ENCODE results near the gene MAP3K9. TPM values are rescaled to one million over a fixed set of nuclear protein-coding genes. Genes with fewer than 3 reads are reported as not detected.

MAP3K9 gene
- total RNA-seq, 1 donor = 0.27 TPM

DNA sequence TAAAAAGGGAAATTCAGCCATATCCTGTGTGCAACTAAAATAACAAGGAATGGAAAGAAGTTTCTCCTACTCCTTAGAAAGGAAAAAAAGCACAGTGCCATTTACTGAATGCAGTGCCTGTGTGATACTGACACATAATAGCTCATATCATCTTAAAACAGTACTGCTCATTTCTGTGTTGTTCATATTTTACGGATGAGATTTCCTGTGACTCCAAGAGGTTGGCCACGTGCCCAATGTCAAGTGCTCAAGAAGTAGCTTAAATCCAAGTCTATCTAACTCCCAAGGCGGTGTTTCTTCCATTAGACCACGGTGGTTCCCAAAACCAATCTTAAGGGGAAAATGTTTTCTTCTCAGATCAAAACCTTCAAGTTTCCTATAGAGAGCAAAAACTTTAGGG, 20.0 kb downstream of the MAP3K9 start:
- DNase-seq (ENCODE audit: low read depth in 2 of 3, low spot score in 2 of 3) = no peak

DNA sequence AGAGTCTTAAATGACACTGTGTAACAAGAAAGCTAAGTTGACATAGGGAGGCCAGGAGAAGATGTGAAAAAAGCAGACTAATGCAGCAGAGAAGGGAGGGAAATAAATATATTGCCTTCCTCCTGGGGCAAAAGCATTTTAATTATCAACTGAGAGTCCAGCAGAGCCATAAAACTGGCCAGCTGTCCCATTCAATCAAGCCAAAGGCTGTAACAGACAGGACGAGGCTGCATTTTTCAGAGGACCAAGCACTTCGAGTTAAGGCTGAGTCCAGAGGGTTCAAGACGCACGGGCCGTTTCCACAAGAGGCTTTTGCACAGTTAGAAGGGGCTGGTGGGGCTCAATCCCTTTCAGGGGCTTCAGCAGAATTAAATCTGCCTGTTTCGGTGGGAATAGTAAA, 20.4 kb downstream of the MAP3K9 start:
- DNase-seq (ENCODE audit: low read depth in 2 of 3, low spot score in 2 of 3) = no peak

DNA sequence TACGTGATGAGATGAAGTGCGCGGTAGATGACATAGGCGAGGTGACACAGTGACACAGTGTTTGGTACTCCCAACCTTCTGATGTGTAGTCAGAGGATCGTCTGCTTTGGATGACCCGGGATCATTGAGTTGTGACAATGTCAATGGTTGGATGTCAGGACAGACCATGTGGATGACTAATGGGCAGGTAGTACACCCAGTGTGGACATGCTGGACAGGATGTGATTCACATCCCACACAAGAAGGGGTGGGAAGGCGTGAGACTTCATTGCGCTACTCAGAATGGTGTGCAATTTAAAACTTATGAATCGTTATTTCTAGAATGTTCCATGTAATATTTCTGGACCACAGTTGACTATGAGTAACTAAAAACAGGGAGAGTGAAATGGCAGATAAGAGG, 23.8 kb downstream of the MAP3K9 start:
- DNase-seq (ENCODE audit: low read depth in 2 of 3, low spot score in 2 of 3) = no peak

DNA sequence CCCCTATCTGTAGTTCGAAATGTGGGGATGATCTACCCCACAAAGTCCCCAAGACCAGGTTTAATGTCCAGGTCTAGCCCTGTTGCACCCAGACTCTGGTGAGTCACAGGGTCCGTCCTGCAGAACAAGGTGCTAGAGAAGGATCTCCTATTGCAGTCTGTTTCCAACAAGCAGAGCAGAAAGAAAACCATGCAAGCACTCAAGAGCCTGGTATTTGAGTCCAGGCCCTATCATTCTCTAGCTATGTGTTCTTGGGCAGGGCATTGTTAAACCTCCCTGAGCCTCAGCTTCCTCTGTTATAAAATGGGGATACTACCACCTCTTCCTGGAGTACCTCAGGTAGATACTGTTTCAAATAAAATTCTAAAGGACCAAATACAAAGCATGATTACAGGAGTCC, 24.4 kb downstream of the MAP3K9 start:
- no peak for DNase-seq (ENCODE audit: low read depth in 2 of 3, low spot score in 2 of 3)

DNA sequence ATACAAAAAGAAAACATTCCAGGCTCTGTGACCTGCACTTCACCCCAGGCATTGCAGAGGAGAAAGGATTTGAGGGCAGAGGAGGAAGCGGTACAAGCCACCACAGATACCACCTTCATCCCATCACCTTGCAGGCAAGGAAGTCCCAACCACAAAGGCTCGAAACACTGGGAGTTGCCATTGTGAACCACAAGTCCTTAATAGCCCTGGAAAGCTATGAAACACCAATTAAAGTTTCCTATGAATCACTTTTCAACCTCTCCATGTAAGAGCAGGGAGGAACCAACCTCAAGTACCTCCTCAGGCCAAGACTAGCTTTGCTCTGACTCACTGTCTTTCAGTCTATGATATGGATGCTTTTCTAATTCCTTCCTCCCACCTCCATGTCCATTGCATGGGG, 27.0 kb downstream of the MAP3K9 start:
- DNase-seq (ENCODE audit: low read depth in 2 of 3, low spot score in 2 of 3) = peak in 2 of 3 donors; percentile 71 to 84

DNA sequence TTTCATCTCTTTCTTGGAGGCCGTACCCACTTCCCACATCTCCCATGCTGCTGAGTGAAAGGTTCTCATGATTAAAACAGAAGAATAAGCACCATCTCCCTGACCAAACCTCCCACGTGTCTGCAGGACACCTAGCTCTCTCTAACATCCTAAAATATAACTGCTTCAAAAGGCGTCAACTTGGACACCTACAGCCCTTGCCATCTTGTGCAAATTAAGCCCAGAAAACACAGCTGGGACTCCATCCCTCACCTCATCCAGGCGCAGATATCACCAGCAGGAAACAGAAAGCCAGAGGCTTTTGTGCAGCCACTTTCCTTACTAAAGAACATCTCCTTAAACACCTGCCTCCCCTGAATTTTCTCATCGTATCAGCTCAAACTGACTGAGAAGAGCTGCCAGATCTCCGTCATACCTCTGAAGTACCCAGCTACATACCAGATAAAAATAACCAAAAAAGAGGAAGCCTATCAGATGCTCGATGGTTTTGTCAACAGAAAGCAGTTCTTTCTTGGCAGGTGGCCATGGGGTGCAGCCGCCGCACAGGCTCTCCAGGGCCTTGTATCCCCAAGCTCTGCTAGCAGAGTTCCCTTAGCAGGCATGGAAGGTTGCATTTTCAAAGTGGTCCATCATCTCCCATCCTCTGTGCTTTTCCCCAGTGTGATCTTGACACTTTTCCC, 28.8 kb downstream of the MAP3K9 start:
- DNase-seq (ENCODE audit: low read depth in 2 of 3, low spot score in 2 of 3) = peak in 2 of 3 donors; percentile 59 to 89

DNA sequence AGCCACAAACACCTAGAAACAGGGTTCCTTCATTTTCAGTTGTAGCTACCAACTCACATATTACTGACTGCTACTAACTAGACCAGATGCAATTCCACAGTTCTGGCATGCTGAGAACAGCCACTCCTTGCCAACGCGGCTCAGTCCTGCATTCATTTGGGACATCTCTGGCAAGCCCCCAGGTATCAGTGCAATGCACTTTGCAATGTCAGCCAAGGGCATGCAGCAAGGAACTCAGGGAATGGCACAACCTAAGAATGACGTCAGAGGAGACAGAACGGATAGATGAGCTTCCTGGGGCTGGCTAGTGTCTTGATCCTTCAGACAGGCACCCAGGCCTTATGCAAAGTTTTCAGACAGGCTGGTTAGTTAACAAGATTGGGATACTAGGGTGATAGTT, 29.6 kb downstream of the MAP3K9 start:
- no peak for DNase-seq (ENCODE audit: low read depth in 2 of 3, low spot score in 2 of 3)

DNA sequence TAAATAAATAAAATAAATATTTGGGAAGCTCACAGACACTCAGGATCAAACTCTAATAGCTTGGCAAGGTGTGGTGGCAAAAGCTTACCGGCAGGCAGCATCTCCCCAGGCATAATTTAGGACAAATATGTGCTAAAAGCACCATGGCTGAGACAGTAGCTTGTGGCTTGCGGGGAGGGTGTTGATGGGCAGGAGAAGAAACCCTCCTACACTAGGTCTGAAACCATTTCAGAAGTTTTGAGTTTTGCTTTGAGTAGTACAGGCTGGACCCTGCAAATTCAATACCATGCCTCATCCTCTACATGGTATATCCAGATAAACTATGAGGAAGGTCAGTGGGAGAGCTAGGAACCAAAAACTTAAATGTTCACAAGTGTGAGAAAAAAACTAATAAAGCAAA, 33.1 kb downstream of the MAP3K9 start:
- no peak for DNase-seq (ENCODE audit: low read depth in 2 of 3, low spot score in 2 of 3)

DNA sequence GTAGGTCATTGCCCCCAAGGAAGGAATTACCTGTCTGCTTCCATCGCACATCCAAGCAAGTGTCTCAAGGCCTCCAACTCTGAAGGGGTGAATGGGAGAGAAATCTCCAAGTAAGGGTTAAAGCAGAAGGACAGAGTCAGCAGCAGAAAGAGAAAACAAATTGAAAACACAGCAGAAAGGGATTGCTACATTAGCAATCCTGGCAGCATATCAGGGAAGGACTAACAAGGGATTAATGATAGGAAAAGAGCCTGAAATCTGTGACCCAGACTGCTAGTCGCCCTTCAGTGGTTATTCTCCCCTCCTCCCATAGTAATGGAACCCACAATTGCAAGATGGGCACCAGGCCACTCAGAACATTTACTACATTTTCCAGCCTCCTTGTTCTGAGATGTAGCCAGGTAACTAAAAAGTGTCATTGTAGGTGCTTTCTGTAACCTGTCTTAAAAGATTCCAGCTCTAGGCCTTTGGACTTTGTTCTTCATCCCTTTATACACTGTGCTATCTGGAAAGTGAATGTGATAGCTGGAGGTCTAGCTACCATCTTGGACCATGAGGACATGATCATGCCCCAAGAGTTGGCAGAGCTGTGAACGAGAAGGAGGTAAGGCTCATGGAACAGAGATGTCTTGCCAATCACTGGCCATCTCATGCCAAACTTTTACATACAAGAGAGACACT, 36.0 kb downstream of the MAP3K9 start:
- no peak for DNase-seq (ENCODE audit: low read depth in 2 of 3, low spot score in 2 of 3)

DNA sequence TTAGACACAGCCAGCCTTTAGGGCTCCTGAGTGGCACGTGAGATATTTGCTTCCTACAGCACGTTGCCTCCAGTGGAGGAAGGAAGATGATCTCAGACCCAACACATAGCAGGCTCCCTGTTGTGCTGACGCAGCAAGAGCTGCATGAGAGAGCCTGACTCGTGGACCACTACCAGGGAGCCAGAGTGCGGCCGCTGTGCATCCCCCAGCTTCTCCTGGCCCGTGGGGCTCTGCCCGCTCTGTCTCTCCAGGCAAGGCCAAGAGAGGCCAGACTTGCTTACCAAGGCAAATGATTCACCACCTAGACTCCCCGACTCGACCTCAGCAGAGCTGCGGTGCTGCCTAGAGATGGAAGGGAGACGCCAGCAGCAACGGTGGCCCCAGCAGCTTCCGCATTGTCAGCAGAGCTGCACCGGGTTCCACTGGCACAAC, 37.5 kb downstream of the MAP3K9 start:
- no peak for DNase-seq (ENCODE audit: low read depth in 2 of 3, low spot score in 2 of 3)

DNA sequence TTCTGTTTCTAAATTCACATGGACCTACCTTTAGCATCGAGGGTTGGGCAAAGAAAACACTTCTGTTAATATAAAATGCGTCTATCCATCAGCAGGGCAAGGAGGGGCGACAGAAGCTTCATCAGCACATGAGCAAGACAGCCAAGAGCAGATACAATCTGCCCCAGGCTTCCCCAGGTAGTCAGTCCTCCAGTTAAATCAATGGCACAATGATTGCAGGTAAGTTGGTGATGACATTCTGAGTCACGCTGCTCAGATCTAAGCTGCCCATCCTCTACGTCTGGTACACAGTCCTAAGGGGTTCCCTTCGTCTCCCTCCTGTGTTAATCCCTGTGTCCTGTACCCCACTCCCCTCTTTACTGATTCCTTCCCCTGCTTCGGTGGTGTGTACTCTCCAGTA, 38.8 kb downstream of the MAP3K9 start:
- no peak for DNase-seq (ENCODE audit: low read depth in 2 of 3, low spot score in 2 of 3)

DNA sequence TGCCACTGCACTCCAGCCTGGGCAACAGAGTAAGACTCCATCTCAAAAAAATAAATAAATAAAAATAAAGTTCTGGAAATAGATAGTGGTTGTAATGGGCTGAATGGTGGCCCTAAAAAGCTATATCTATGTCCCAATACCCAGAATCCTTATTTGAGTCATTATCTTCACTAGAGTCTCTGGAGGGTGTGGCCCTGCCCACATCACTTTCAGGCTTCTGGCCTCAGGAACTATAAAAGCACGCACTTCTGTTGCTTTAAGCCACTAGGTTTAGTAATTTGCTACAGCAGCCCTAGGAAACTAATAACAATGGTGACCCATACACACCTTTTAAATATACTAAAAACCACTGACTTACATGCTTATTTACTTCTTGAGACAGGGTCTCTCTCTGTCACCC, 49.9 kb downstream of the MAP3K9 start:
- DNase-seq (ENCODE audit: low read depth in 2 of 3, low spot score in 2 of 3) = no peak

DNA sequence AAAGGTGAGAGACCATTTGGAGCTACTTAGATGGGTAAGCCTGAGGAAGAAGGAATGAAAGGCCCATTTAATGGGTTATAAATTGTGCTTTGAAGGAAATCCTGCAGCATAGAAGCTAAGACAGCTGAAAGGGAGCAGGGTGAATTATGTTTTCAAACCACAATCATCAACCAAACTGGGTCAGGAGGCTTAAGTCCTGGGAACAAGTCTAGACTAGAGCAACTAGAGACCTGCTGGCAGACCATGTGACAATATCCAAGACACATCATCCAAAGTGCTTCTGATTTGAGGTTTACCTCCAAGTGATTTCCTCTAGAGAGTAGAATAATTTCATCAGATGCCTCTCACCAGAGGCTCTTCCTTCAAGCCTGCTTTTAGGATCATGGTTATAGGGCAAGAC, 53.7 kb downstream of the MAP3K9 start:
- DNase-seq (ENCODE audit: low read depth in 2 of 3, low spot score in 2 of 3) = no peak

DNA sequence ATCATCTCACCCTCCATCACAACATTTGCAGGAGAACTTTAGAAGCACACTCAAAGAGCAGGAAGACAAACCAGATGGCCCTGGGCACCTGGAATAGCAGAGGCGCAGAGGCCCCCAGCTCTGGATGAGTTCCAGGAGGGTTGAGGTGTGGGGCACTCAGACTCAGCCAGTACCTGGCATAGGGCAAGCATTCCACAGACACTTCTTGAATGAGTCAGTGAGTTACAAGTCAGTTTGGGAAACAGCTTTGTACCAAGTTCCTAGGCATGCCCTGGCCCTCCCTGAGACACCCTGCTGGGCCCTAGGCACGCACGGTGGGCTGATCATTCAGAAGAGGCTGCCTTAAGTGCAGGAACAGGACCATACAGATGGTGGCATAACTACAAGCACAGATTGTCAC, 54.3 kb downstream of the MAP3K9 start:
- DNase-seq (ENCODE audit: low read depth in 2 of 3, low spot score in 2 of 3) = no peak

DNA sequence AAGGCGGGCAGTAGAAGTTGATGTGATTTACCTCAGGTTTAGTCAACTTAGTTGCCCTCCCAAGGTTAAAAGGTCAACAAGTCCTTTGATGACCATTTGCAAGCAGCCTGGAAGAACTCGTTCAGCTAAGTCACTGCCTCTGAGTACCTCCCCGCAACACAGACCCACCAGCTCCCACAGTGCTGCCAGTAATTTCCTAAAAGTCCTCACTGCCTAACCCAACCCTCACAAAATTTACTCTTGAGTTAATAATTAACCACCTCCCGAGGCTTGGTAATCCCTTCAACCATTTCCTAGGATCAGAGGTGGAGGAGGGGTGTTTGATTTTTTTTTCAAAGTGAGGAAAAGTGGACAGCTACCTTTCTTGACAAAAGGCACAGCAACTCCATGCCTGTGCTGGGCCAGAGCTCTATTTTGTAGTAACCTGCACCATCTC, 55.8 kb downstream of the MAP3K9 start:
- DNase-seq (ENCODE audit: low read depth in 2 of 3, low spot score in 2 of 3) = no peak

DNA sequence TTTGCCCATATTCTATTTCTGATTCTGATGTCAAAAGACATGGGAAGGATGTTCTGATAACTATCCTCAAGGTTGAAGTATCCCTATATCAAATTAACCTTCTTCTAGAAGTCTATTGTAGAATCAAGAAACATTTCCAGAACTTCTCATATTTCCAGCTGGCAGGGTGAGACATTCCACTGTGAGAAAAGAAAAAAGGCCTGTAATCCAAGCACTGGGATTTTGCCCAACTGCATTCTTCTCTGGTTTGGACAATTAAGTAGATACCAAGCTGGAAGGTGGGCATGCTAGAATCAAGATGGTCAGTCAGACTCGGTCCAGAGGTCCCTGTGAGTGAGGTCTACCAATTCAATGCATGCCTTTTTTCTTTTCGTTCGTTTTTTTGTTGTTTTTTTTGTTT, 60.9 kb downstream of the MAP3K9 start:
- no peak for DNase-seq (ENCODE audit: low read depth in 2 of 3, low spot score in 2 of 3)

DNA sequence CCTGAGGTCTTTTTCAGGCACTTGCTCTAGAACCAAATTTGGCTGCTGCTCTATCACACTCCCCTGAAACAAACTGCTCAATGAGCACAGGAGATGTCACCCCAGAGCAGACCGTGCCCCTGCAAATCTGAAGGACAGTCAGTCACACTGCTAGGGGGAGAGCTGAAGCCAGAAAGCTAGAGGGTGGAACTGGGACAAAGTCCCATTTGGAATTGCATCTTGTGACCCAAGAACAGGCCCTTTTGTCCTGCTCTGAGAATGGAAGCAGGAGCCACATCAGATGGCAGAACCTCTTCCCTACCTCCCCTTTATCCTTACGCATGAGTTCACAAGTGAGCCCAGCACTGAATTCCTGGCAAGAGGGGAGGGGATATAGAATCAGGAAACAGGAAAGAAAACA, 64.7 kb downstream of the MAP3K9 start:
- DNase-seq (ENCODE audit: low read depth in 2 of 3, low spot score in 2 of 3) = no peak

DNA sequence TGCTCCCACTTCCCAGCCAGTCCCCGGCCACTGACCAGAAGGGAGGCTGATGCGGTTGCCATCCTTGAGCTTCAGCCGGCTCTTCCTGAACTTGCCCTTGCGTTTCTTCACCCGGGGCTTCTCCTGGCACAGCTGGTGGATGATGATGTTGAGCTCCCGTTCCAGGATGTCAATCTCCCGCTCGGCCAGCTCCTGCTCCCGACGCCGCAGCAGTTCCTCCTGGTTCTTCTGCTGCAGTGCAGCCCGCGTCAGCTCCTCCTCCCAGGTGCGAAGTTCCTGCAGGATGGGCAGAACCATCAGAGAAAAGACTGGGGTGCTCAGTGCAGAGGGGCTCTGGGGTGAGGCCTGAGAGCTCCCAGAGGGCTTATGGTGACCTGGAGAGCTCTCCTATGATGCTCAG, 67.0 kb downstream of the MAP3K9 start:
- DNase-seq (ENCODE audit: low read depth in 2 of 3, low spot score in 2 of 3) = no peak

DNA sequence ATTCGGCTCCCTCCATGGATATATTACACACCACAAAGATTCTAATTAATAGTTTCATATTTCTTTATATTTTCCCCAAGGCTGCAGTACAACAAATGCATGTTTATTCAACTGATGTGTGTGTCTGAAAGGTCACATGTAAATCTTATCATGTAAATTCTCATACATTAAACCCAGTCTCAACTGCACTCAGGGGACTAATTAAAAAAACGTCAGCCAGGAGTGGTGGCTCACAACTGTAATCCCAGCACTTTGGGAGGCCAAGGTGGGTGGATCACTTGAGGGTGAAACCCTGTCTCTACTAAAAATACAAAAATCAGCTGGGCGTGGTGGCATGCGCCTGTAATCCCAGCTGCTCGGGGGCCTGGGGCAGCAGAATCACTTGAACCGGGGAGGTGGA, 67.8 kb downstream of the MAP3K9 start:
- DNase-seq (ENCODE audit: low read depth in 2 of 3, low spot score in 2 of 3) = no peak

DNA sequence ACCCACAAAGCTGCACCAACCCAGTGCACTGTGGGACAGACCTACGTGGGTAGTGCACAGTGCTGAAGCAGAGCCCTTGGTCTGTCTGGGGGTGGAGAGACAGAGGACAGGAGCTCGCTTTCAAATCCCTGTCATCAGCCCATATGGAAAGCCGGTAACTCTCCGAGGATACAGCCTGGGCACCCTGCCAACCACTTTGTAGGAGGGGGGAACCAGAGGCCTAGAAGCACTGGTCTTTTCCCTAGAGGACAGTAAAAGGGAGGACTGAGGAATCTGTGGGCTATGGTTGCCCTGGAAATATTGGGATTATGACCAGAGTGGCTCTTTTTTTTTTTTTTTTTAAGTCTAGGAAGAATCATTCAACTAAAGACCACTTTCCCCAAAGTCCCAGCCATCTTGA, 74.3 kb downstream of the MAP3K9 start:
- no peak for DNase-seq (ENCODE audit: low read depth in 2 of 3, low spot score in 2 of 3)

DNA sequence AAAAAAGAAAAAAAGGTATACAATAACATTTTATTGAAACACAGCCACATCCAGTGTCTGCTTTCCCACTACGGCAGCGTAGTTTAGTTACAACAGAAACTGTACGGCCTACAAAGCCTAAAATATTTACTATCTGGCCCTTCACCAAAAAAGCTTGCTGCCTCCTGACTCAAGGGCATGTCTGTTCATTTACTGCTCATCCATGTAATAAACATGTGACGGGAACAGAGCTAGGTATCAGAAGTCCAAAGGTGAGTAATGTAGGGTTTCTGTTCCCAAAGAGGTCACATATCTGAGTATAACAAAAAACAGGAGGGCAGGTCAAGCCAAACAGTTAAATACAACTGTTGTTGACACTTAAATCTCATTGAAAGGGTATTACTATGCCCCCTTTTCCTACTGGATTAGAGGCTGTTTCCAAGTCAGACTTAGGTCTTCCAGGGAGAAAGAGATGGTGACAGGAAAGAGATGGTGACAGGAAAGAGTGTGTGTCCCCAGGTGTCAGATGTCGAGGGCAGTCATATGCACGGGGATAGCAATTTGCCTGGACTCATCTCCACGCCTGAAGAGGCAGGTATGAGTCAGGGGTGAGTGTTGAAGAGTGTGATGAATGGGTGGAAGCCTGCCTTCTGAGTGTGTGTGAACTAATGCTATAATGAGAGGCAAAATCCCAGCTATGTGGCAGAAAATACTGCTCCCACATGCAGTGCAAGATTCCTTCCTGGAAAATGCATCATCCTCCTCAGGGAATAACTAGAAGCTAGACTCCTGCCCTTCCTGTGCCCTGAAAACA, 77.7 kb downstream of the MAP3K9 start:
- DNase-seq (ENCODE audit: low read depth in 2 of 3, low spot score in 2 of 3) = no peak

DNA sequence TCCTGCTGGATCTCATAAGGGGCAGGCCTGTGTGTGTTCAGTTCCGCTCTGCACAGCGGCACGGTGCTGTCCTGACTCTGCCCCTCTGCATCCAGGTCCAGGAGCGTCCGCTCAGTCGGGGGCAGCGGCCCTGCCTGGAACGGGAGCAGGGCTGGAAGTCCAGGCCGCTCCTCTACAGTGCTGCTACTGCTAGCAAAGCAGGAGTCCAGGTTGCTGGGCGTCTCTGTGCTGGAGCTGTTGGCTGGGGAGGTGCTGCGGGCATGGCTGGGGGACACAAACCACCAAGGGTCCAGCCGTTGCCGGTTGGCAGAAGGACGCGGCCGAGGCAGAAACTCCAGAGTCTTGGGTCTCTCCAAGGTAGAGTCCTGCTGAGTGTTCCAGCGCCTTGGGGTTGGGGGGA, 78.9 kb downstream of the MAP3K9 start:
- DNase-seq (ENCODE audit: low read depth in 2 of 3, low spot score in 2 of 3) = no peak
